ENCODE results near the gene CCDC149. TPM values are rescaled to one million over a fixed set of nuclear protein-coding genes. Genes with fewer than 3 reads are reported as not detected.

CCDC149 gene
- polyA plus RNA-seq, 1 experiment: 13.9 TPM

DNA sequence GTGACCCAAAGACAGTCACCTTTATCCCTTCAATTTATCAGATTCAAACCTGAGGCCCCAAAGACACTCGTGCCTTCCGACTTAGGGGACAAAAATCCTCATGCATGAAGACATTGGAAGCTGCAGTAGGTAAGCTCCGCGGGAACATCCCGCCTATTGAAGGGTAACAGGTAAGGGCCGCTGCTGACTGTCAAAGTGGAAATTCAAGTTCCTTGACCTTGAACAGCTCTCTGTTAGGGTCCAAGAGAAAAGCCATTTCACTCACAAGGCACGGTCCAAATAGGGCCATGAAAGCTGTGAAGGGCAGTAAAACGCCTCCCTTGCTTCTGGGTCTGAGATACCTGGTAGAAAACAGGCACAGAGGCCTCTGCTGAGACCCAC lies 34.2 kb downstream of the CCDC149 start:
- no peak for DNase-seq (ENCODE audit: low read depth, low spot score)
- POLR2A ChIA-PET: no interaction called here
- Histone ChIP-seq H3K4me3 (ENCODE audit: low read depth, low read length) (no peak overlapping the region), H3K27ac (ENCODE audit: low read depth, low read length) (no peak overlapping the region), H3K27me3 (ENCODE audit: control insufficient read depth, insufficient read depth, low read length) (no peaks in the 10 kb centered on the region), H3K9me3 (ENCODE audit: control insufficient read depth, insufficient read depth, low read length) (no peaks in the 10 kb centered on the region)
- TF ChIP-seq, protein P1, sequence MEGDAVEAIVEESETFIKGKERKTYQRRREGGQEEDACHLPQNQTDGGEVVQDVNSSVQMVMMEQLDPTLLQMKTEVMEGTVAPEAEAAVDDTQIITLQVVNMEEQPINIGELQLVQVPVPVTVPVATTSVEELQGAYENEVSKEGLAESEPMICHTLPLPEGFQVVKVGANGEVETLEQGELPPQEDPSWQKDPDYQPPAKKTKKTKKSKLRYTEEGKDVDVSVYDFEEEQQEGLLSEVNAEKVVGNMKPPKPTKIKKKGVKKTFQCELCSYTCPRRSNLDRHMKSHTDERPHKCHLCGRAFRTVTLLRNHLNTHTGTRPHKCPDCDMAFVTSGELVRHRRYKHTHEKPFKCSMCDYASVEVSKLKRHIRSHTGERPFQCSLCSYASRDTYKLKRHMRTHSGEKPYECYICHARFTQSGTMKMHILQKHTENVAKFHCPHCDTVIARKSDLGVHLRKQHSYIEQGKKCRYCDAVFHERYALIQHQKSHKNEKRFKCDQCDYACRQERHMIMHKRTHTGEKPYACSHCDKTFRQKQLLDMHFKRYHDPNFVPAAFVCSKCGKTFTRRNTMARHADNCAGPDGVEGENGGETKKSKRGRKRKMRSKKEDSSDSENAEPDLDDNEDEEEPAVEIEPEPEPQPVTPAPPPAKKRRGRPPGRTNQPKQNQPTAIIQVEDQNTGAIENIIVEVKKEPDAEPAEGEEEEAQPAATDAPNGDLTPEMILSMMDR (IDR thresholded peaks at IDR 0.05; ENCODE audit: low read depth, low read length): no peak
- CTCF ChIA-PET: interaction anchor here (0.6 to 1.1 kb wide), 3 partner anchors 8 to 393 kb away, joined by 3 to 4 read pairs (median 4); no protein-coding TSS in a partner anchor

- CTCF ChIA-PET: interaction anchor here (0.6 kb wide), 1 partner anchor 393 kb away, joined by 4 read pairs; no protein-coding TSS in a partner anchor
- DNase-seq (ENCODE audit: low read depth, low spot score): no peak
- H3K9me3 ChIP-seq (ENCODE audit: control insufficient read depth, insufficient read depth, low read length): no peaks in the 10 kb centered on the region
- TF ChIP-seq, protein P1 (IDR thresholded peaks at IDR 0.05; ENCODE audit: low read depth, low read length): no peak
- no peaks in the 10 kb centered on the region for H3K27me3 ChIP-seq (ENCODE audit: control insufficient read depth, insufficient read depth, low read length)
- no peak overlapping the region for H3K4me3 ChIP-seq (ENCODE audit: low read depth, low read length)
- H3K27ac ChIP-seq (ENCODE audit: low read depth, low read length): no peak overlapping the region
- POLR2A ChIA-PET: no interaction called here
These were observed 34.8 kb downstream of the CCDC149 start for GRCh38 chr4:24877868-24878635.

DNA sequence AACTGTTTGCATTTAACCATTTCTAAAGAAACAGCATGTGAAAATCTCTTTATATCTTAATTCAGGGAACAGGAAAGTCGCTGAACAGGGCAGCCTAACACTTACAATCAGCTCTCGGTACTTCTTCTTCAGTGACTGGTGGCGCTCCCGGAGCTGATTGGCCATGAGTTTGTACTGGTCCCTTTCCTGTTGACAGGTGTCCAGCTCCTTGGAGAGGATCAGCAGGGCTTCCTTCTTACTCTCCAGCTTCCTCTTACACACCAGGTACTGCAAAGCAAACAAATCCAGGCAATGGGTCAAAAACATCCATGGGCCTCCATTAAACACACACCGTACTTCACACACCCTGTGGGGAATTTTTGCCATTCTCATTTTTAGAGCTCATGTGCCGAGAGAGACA lies 36.4 kb downstream of the CCDC149 start:
- ChIA-PET CTCF (no interaction called here), POLR2A (no interaction called here)
- Histone ChIP-seq H3K27me3 (ENCODE audit: control insufficient read depth, insufficient read depth, low read length) (no peaks in the 10 kb centered on the region), H3K4me3 (ENCODE audit: low read depth, low read length) (no peak overlapping the region), H3K27ac (ENCODE audit: low read depth, low read length) (no peak overlapping the region), H3K9me3 (ENCODE audit: control insufficient read depth, insufficient read depth, low read length) (no peaks in the 10 kb centered on the region)
- TF ChIP-seq, protein P1 (IDR thresholded peaks at IDR 0.05; ENCODE audit: low read depth, low read length): no peak
- DNase-seq (ENCODE audit: low read depth, low spot score): no peak

GRCh38 chr4:24872720-24873119 lies 40.1 kb downstream of the CCDC149 start:
- no peak for DNase-seq (ENCODE audit: low read depth, low spot score)
- CTCF ChIA-PET: no interaction called here
- no peaks in the 10 kb centered on the region for H3K9me3 ChIP-seq (ENCODE audit: control insufficient read depth, insufficient read depth, low read length)
- TF ChIP-seq, protein P1 (IDR thresholded peaks at IDR 0.05; ENCODE audit: low read depth, low read length): no peak
- POLR2A ChIA-PET: no interaction called here
- H3K27me3 ChIP-seq (ENCODE audit: control insufficient read depth, insufficient read depth, low read length): no peaks in the 10 kb centered on the region
- no peak overlapping the region for H3K4me3 ChIP-seq (ENCODE audit: low read depth, low read length)
- H3K27ac ChIP-seq (ENCODE audit: low read depth, low read length): no peak overlapping the region

DNA sequence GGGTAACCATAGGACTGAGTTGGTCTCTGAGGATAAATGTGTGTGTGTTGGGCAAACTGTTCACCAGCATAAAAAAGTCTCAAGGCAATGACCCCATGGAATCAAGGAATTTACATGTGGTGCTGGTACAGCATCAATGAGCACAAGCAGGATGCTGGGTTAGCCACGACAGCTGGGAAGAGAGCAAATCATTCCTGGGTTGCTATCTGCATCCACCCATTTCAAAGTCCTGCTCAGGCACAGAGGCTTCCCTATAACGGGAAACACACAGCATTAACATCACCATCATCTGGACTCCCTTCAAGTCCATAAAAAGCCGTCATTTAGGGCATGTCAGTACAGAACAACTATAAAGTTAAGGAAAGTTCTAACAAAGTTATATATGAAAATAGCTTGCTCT lies 41.6 kb downstream of the CCDC149 start:
- POLR2A ChIA-PET: no interaction called here
- Histone ChIP-seq H3K4me3 (ENCODE audit: low read depth, low read length) (no peak overlapping the region), H3K9me3 (ENCODE audit: control insufficient read depth, insufficient read depth, low read length) (no peaks in the 10 kb centered on the region), H3K27me3 (ENCODE audit: control insufficient read depth, insufficient read depth, low read length) (no peaks in the 10 kb centered on the region), H3K27ac (ENCODE audit: low read depth, low read length) (no peak overlapping the region)
- TF ChIP-seq, protein P1 (IDR thresholded peaks at IDR 0.05; ENCODE audit: low read depth, low read length): no peak
- CTCF ChIA-PET: interaction anchor here (0.5 to 0.8 kb wide), 2 partner anchors 8 to 441 kb away, joined by 3 to 4 read pairs; partner anchors contain the start of gene ZCCHC4
- no peak for DNase-seq (ENCODE audit: low read depth, low spot score)
